Fibroblast of the aortic adventitia (primary cell): ENCODE data around the gene CNPPD1. TPM values are rescaled to one million over a fixed set of nuclear protein-coding genes. Genes with fewer than 3 reads are reported as not detected.

ENCODE experiments used
- DNase-seq: peaks from one replicate; pipeline ENCODE4 v3.0.0-alpha.2; 2010; ENCODE audit warnings: low read depth
- H3K4me3 ChIP-seq: 2 replicates; pipeline ENCODE4 v1.5.1; 2011; ENCODE audit warnings: low read depth, mild to moderate bottlenecking, control low read depth, low read length, moderate library complexity
- total RNA-seq: library from RNA; depleted of rRNA; stranded (reverse); fragments of >200 nt; gene quantifications from 2 replicates; pipeline ENCODE4 v1.2.3, GENCODE V29; 2012; ENCODE audit warnings: low replicate concordance
- TF ChIP-seq, protein P1 (sequence below): IDR thresholded peaks from 2 replicates; pipeline ENCODE4 v1.5.1; 2011; ENCODE audit warnings: mild to moderate bottlenecking, low read length, control low read depth, inconsistent platforms; ENCODE audit not compliant: insufficient read depth

The CNPPD1 gene
- total RNA-seq, 1 donor: 25.7 TPM

DNA sequence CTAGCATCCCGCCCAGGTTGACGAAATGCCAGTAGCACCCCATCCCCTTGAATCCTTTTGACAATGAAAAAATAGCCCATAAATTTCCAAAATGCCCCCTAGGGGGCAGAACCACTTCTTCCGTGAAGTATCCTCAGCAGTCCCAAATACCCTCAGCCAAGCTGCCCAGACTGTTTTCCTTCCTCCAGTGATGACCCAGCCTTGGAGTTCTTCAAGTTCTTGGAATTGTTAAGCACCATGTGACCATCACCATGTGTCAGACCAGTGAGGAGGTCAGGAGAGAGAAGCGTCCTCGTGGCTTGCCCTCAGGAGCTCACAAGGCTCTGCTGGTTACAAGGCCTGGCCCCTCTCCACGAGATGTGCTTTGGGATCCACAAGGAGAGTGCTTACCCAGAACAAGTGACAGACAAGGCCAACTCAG, 5.5 kb downstream of the CNPPD1 start:
- peak; percentile 93 for DNase-seq
- TF ChIP-seq, protein P1, sequence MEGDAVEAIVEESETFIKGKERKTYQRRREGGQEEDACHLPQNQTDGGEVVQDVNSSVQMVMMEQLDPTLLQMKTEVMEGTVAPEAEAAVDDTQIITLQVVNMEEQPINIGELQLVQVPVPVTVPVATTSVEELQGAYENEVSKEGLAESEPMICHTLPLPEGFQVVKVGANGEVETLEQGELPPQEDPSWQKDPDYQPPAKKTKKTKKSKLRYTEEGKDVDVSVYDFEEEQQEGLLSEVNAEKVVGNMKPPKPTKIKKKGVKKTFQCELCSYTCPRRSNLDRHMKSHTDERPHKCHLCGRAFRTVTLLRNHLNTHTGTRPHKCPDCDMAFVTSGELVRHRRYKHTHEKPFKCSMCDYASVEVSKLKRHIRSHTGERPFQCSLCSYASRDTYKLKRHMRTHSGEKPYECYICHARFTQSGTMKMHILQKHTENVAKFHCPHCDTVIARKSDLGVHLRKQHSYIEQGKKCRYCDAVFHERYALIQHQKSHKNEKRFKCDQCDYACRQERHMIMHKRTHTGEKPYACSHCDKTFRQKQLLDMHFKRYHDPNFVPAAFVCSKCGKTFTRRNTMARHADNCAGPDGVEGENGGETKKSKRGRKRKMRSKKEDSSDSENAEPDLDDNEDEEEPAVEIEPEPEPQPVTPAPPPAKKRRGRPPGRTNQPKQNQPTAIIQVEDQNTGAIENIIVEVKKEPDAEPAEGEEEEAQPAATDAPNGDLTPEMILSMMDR: peak; percentile 73
- no peak overlapping the region for H3K4me3 ChIP-seq

DNA sequence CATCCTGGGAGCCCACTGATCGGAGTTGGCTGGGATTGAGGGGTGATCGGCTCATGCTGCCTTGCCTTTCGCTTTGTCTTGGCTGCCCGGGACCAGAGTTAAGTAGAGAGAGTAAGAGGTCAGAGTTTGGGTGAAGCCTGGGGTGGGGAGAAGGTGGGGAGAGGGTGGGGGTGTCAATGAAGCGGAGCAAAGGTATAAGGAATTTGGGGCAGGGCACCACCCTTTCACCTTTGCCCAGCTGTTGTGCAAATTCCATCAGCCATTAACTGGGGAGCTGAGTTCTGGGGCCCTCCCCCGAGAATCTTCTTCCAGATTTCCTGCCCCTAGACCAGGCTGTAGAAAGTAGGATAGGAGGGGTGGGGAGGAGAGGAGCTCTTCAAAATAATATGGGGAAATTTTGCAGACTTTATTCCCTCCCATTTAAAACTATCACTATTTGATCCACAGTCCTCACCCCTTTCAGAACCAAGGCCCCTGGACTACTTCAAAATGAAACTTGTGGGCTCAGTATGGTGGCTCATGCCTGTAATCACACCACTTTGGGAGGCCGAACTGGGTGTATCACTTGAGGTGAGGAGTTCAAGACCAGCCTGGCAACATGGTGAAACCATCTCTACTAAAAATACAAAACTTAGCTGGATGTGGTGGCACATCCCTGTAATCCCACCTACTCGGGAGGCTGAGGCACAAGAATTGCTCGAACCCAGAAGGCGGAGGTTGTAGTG, 6.6 kb downstream of the CNPPD1 start, which contains the start of gene SLC23A3:
TSS of gene SLC23A3 (minus strand) at position 100 of the 725 bp plus-strand sequence. CDS start at position 55, 45 bp downstream.
- TF ChIP-seq, protein P1: no peak
- no peak within 1 kb of the TSS for H3K4me3 ChIP-seq
- DNase-seq: no peak

- no peak for DNase-seq
- TF ChIP-seq, protein P1: no peak
- no peak overlapping the region for H3K4me3 ChIP-seq
Measured at GRCh38 chr2:219168932-219169331, 7.8 kb downstream of the CNPPD1 start.

DNA sequence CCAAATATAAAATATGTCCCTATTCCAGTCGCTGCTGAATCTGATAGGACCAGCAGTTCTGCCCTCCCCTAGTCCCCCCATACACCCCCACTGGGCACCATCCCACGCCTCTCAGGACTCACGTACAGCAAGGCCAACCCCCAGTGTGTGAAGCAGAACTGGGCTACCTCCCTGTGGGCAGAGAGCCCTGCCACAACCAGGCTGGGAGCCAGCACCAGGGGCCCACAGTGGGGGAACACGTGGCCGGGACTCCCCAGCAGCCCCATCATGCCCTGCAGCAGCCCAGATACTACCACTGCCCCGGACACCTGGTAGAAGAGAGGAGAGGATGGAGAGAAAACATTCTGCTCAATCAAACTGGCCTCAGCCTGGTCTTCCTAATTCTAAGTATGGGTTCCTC, 8.2 kb downstream of the CNPPD1 start:
- no peak overlapping the region for H3K4me3 ChIP-seq
- TF ChIP-seq, protein P1: no peak
- DNase-seq: peak; percentile 4

- TF ChIP-seq, protein P1: no peak
- no peak for DNase-seq
Measured at GRCh38 chr2:219167997-219168396, 8.7 kb downstream of the CNPPD1 start.

DNA sequence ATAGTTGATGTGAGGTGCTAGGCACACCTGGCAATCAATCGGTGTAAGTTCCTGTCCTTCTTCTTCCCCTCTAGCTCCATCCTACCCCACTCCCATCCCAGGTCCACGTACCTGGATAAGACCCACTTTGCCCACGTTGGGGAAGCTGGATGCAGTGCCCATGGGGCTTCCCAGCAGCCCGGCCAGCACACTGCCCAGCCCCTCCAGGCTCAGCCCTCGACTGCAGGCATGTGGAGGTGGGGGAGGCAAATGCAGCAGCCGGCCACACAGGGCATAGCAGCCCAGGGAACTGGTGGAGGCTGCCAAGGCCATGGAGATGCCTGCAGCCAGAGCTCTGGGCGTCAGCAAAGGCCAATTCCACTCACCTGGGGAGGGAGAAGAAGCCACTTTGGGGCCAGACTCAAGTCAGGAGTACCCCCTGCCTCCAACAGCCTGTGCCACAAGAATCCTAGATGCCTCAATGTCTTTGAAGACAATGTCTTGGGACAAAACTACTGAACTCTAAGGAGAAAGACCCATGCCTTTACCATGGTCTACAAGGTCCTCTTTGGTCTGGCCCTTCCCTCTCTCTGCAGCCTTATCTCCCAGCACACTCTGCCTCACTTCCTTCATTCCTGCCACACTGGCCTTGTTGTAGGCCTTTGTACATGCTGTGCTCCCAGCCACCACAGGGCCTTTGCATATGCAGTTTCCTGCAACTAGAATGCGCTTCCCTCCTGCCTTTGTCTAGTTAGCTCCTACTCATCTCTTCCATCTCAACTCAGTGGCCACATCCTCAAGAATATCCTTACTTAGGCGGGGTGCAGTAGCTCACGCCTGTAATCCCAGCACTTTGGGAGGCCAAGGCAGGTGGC, 11.4 kb downstream of the CNPPD1 start:
- TF ChIP-seq, protein P1: no peak
- no peak overlapping the region for H3K4me3 ChIP-seq
- no peak for DNase-seq

More at GRCh38 chr2:219167997-219168396, 8.7 kb downstream of the CNPPD1 start:
- no peak overlapping the region for H3K4me3 ChIP-seq
